Progenitor cell of endocrine pancreas (in vitro differentiated cells): Measurements from ENCODE around the gene SUN1. TPM values are rescaled to one million over a fixed set of nuclear protein-coding genes. Genes with fewer than 3 reads are reported as not detected.
"Not testable (repeated sequence)": the region's sequence is repeated elsewhere in the genome, so short reads cannot be mapped to it uniquely, and the experiment has no call there.

Source experiments
- DNase-seq: peaks from one replicate; pipeline ENCODE4 v3.0.0; 2021; ENCODE audit warnings: low spot score; ENCODE audit not compliant: unreplicated experiment
- H3K27ac Mint-ChIP-seq: 2 replicates; pipeline ENCODE4 v1.8.0; 2021; ENCODE audit warnings: mild to moderate bottlenecking, moderate library complexity, mixed read lengths
- H3K27me3 Mint-ChIP-seq: 2 replicates; pipeline ENCODE4 v1.8.0; 2021; ENCODE audit warnings: mixed read lengths
- H3K36me3 Mint-ChIP-seq: 2 replicates; pipeline ENCODE4 v1.8.0; 2022; ENCODE audit warnings: mixed read lengths; ENCODE audit not compliant: insufficient read depth
- H3K4me1 Mint-ChIP-seq: 2 replicates; pipeline ENCODE4 v1.8.0; 2021; ENCODE audit warnings: low read depth, mixed read lengths
- H3K4me3 Mint-ChIP-seq: 2 replicates; pipeline ENCODE4 v1.8.0; 2021; ENCODE audit warnings: low read depth, mild to moderate bottlenecking, moderate library complexity, mixed read lengths
- H3K9me3 Mint-ChIP-seq: 2 replicates; pipeline ENCODE4 v1.8.0; 2021; ENCODE audit warnings: low read depth, mixed read lengths
- CTCF ChIP-seq: fragments of 200-600 bp; sonication (generic); IDR thresholded peaks from one replicate; pipeline ENCODE4 v1.5.0; 2021; ENCODE audit warnings: antibody characterized with exemption, mild to moderate bottlenecking; ENCODE audit not compliant: unreplicated experiment
- total RNA-seq: library from RNA; stranded (reverse); gene quantifications from 2 replicates; pipeline ENCODE4 v1.2.1, GENCODE V29; 2021

The SUN1 gene
- total RNA-seq, 1 donor from 2014 or later: 152 TPM

GRCh38 chr7:802500-803242 lies 29.6 kb upstream of the SUN1 start:
- H3K36me3 Mint-ChIP-seq: peaks cover 11% of the 10 kb centered on the region

DNA sequence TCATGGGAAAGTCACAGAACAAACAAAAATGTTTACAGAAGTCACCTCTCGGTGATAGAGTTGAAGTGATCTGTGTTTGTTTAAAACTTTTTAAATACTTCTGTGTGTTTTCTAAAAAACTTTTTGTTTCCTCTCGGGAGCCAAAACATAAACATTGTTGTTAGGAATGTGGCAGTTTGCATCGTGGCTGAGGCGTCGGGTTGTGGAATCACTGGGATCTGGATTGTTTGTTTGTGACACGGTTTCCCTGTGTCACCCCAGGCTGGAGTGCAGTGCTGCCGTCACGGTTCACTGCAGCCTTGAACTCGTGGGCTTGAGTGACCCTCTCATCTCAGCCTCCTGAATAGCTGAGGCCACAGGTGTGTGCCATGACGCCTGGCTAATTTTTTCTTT lies 29.0 kb upstream of the SUN1 start:
- Mint-ChIP-seq H3K9me3 (peaks cover 5% of the 10 kb centered on the region), H3K4me1 (peaks cover 3% of the 10 kb centered on the region), H3K27me3 (no peaks in the 10 kb centered on the region), H3K36me3 (peaks cover 9% of the 10 kb centered on the region), H3K27ac (no peak overlapping the region), H3K4me3 (no peak overlapping the region)
- TF ChIP-seq CTCF: no peak
- no peak for DNase-seq

More at GRCh38 chr7:802500-803242, 29.6 kb upstream of the SUN1 start:
- no peak for TF ChIP-seq CTCF
- Mint-ChIP-seq H3K4me1 (peaks cover 3% of the 10 kb centered on the region), H3K4me3 (no peak overlapping the region), H3K27ac (peak overlapping the region; percentile 16), H3K27me3 (no peaks in the 10 kb centered on the region), H3K9me3 (peaks cover under 1% of the 10 kb centered on the region)
- DNase-seq: no peak

GRCh38 chr7:803796-804195 lies 28.5 kb upstream of the SUN1 start:
- not testable (repeated sequence) for H3K27me3 Mint-ChIP-seq, H3K36me3 Mint-ChIP-seq, H3K4me1 Mint-ChIP-seq, H3K27ac Mint-ChIP-seq, DNase-seq, H3K4me3 Mint-ChIP-seq, H3K9me3 Mint-ChIP-seq

DNA sequence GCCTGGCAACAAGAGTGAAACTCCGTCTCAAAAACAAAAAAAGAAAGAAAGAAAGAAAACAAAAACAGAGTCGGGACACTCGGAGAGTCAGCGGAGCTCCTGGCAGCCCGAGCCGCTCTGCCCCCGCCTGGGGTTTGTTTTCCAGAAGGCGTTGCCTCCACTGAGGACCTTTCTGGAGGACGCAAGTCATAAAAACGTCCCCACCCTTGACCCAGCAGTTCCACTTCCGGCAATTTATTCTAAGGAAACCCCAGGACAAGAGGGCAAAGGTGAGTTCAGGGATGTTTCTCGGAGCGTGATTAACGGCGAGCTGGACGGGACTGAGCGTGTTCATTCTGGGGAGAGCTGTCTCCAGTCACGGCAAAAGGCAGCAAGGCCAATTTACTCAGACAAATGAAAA lies 27.0 kb upstream of the SUN1 start:
- TF ChIP-seq CTCF: no peak
- Mint-ChIP-seq H3K27ac (no peak overlapping the region), H3K9me3 (peaks cover 7% of the 10 kb centered on the region), H3K36me3 (peaks cover 10% of the 10 kb centered on the region), H3K27me3 (no peaks in the 10 kb centered on the region), H3K4me3 (no peak overlapping the region), H3K4me1 (peaks cover 3% of the 10 kb centered on the region)
- DNase-seq: no peak

DNA sequence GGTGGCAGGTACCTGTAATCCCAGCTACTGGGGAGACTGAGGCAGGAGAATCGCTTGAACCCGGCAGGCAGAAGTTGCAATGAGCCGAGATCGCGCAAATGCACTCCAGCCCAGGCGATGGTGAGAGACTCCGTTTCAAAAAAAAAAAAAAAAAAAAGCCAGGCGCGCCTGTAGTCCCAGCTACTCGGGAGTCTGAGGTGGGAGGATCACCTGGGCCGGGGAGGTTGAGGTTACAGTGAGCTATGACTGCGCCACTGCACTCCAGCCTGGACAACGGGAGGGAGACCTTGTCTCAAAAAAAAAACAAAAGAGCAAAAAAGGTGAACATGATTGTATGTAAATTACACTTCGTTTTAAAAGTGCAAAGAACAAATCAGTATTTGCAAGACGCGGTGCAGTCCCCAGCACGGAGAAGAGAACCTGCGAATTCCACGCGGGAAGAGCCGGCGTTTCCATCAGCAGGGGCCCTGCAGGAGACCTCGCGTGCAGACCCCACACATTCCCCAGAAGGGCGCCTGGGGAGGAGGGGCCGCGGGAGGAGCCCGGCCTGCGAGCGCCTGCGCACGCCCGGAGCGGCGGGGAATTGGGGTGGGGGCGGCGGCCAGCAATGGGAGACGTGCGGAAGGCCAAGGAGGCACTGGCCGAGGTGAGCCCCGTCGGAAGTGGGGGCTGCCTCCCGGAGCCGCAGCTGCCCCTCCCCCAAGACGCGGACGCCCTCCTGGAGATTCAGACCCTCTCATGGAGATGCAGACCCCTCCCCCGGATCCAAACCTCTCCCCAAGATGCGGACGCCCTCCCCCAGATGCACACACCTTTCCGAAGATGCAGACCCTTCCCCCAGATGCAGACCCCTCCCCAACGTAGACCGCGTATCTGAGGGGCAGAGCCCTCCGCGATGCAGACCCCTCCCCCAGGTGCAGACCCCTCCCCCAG lies 16.7 kb upstream of the SUN1 start:
- peak overlapping the region; percentile 95 for H3K27ac Mint-ChIP-seq
- peak overlapping the region; percentile 78 for H3K4me3 Mint-ChIP-seq
- peak; percentile 81 for DNase-seq
- H3K27me3 Mint-ChIP-seq: peaks cover 9% of the 10 kb centered on the region
- no peak for TF ChIP-seq CTCF
- peaks cover 5% of the 10 kb centered on the region for H3K36me3 Mint-ChIP-seq
- H3K9me3 Mint-ChIP-seq: no peaks in the 10 kb centered on the region
- peaks cover 28% of the 10 kb centered on the region for H3K4me1 Mint-ChIP-seq
